HL-60 (cell line): ENCODE measurements around the gene ATG5.
"Not testable (repeated sequence)": the region's sequence is repeated elsewhere in the genome, so short reads cannot be mapped to it uniquely, and the experiment has no call there.

Experiments
- DNase-seq, 2 experiments: peaks; one replicate each; pipeline ENCODE4 v3.0.0-alpha.2; 2010 to 2020; ENCODE audit warnings: low read depth in 1 of 2, low spot score in 1 of 2
- H3K27ac ChIP-seq: fragments of 250-450 bp; sonication (Bioruptor Pico); replicated peaks from 2 replicates; pipeline ENCODE4 v1.5.1; 2020; ENCODE audit warnings: mild to moderate bottlenecking, moderate library complexity
- H3K27me3 ChIP-seq: fragments of 250-450 bp; sonication (Bioruptor Pico); 2 replicates; pipeline ENCODE4 v1.5.1; 2021; ENCODE audit warnings: mild to moderate bottlenecking, moderate library complexity; ENCODE audit not compliant: insufficient read depth, poor library complexity, severe bottlenecking
- H3K4me3 ChIP-seq: replicated peaks from 2 replicates; pipeline ENCODE4 v1.5.1; 2011; ENCODE audit warnings: mild to moderate bottlenecking, control low read depth, low read length; ENCODE audit not compliant: insufficient read depth
- GABPA ChIP-seq: IDR thresholded peaks from 2 replicates; pipeline ENCODE4 v1.6.1; 2012; ENCODE audit warnings: low read depth
- POLR2AphosphoS5 ChIP-seq: IDR thresholded peaks from 2 replicates; pipeline ENCODE4 v1.6.1; 2012; ENCODE audit warnings: low read depth
- SPI1 ChIP-seq: IDR thresholded peaks from 2 replicates; pipeline ENCODE4 v1.6.1; 2012; ENCODE audit warnings: low read depth, mild to moderate bottlenecking, borderline replicate concordance
- TF ChIP-seq, protein P1 (sequence below): IDR thresholded peaks from one replicate; pipeline ENCODE4 v1.5.1; 2011; ENCODE audit warnings: low read length, control low read depth, inconsistent platforms; ENCODE audit not compliant: insufficient read depth
- TF ChIP-seq, protein P2 (sequence below): IDR thresholded peaks from 2 replicates; pipeline ENCODE4 v1.6.1; 2012; ENCODE audit warnings: low read depth; ENCODE audit not compliant: insufficient replicate concordance

ATG5 gene

DNA sequence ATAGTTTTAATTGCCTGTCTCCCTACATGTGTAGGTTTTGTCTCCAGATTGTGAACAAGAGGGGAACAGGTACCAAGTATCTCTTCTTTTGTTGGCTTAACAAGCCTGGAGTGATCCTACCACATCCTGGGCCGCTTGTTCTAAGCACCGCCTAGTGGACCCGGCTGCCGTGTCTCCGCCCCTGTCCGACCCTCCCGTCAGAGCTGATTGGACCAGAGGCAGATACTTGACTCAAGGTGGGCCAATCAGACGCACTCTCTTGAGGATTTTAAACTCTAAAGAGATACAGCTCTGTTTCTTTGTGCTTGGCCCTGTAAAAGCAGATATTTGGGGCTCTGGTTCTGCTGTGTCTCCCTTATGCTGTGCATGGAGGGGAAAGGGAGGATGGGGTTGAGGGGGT, 171.2 kb downstream of the ATG5 start:
- Histone ChIP-seq H3K27me3 (no peaks in the 10 kb centered on the region), H3K27ac (no peak overlapping the region), H3K4me3 (no peak overlapping the region)
- DNase-seq = no peak
- TF ChIP-seq POLR2AphosphoS5 = no peak
- TF ChIP-seq, protein P1, sequence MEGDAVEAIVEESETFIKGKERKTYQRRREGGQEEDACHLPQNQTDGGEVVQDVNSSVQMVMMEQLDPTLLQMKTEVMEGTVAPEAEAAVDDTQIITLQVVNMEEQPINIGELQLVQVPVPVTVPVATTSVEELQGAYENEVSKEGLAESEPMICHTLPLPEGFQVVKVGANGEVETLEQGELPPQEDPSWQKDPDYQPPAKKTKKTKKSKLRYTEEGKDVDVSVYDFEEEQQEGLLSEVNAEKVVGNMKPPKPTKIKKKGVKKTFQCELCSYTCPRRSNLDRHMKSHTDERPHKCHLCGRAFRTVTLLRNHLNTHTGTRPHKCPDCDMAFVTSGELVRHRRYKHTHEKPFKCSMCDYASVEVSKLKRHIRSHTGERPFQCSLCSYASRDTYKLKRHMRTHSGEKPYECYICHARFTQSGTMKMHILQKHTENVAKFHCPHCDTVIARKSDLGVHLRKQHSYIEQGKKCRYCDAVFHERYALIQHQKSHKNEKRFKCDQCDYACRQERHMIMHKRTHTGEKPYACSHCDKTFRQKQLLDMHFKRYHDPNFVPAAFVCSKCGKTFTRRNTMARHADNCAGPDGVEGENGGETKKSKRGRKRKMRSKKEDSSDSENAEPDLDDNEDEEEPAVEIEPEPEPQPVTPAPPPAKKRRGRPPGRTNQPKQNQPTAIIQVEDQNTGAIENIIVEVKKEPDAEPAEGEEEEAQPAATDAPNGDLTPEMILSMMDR = no peak
- no peak for TF ChIP-seq GABPA
- TF ChIP-seq SPI1 = no peak
- TF ChIP-seq, protein P2, sequence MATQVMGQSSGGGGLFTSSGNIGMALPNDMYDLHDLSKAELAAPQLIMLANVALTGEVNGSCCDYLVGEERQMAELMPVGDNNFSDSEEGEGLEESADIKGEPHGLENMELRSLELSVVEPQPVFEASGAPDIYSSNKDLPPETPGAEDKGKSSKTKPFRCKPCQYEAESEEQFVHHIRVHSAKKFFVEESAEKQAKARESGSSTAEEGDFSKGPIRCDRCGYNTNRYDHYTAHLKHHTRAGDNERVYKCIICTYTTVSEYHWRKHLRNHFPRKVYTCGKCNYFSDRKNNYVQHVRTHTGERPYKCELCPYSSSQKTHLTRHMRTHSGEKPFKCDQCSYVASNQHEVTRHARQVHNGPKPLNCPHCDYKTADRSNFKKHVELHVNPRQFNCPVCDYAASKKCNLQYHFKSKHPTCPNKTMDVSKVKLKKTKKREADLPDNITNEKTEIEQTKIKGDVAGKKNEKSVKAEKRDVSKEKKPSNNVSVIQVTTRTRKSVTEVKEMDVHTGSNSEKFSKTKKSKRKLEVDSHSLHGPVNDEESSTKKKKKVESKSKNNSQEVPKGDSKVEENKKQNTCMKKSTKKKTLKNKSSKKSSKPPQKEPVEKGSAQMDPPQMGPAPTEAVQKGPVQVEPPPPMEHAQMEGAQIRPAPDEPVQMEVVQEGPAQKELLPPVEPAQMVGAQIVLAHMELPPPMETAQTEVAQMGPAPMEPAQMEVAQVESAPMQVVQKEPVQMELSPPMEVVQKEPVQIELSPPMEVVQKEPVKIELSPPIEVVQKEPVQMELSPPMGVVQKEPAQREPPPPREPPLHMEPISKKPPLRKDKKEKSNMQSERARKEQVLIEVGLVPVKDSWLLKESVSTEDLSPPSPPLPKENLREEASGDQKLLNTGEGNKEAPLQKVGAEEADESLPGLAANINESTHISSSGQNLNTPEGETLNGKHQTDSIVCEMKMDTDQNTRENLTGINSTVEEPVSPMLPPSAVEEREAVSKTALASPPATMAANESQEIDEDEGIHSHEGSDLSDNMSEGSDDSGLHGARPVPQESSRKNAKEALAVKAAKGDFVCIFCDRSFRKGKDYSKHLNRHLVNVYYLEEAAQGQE = no peak

DNA sequence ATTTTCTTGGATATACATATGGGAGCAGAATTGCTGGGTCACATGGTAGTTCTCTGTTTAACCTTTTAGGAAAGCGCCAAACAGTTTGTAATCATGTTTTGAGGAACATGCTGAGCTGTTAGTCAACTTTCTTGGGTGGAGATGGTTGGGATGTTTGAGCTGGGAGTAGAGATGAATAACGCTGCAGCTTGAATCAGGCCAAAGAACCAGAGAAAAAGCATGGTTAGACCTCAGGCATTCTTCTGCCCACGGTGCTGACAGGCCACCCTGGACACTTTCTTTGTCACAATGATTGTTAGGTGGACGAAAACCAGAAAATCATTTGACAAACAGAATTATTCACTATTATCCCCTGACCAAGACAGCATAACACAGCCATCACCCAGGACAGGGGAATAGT, 172.6 kb downstream of the ATG5 start:
- TF ChIP-seq SPI1 = no peak
- no peak for TF ChIP-seq GABPA
- TF ChIP-seq, protein P1 = no peak
- TF ChIP-seq, protein P2 = no peak
- TF ChIP-seq POLR2AphosphoS5 = no peak
- Histone ChIP-seq H3K27me3 (no peaks in the 10 kb centered on the region), H3K27ac (no peak overlapping the region), H3K4me3 (no peak overlapping the region)
- DNase-seq = no peak

DNA sequence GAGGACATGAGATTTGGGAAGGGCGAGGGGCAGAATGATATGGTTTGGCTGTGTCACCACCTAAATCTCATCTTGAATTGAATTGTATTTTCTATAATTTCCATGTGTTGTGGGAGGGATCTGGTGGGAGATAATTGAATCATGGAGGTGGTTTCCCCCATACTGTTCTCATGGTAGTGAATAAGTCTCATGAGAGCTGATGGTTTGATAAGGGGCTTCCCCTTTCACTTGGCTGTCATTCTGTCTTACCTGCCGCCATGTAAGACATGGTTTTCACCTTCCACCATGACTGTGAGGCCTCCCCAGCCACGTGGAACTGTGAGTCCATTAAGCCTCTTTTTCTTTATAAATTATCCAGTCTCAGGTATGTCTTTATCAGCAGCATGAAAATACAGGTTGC, 173.1 kb downstream of the ATG5 start:
- H3K27me3 ChIP-seq, DNase-seq, H3K4me3 ChIP-seq, H3K27ac ChIP-seq: not testable (repeated sequence)

DNA sequence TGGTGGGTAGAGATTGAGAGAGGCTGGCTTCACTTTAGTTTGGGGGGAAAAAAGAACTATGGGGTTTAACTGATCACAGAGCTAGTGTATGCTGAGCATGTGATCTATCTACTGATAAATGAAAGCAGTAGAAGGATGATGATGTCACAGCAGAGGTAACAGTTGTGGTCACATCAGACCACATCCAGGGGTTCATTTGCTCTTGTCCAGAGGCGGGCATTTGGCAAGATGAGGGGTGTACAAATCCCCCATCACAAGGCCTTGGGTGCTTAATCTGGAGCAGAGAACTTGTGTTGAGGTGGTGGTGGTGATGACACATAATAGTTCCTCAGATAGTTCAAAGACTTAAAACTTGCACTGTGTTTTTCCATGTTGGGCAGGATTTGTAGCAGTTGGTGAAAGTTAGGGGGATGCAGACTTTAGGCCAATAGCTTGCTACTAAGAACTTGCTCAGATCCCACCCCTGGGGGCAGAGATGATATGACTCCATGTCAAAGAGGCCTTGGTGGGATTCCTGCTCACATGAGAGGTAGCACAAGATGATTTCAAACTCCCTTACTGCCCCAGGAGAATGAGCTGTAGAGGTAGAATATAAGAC, 176.0 kb downstream of the ATG5 start:
- no peak overlapping the region for H3K27ac ChIP-seq
- H3K4me3 ChIP-seq = no peak overlapping the region
- H3K27me3 ChIP-seq = no peaks in the 10 kb centered on the region
- TF ChIP-seq, protein P2 = no peak
- no peak for TF ChIP-seq GABPA
- no peak for DNase-seq
